Measurements from ENCODE around the gene TNNI3K.

TNNI3K gene

DNA sequence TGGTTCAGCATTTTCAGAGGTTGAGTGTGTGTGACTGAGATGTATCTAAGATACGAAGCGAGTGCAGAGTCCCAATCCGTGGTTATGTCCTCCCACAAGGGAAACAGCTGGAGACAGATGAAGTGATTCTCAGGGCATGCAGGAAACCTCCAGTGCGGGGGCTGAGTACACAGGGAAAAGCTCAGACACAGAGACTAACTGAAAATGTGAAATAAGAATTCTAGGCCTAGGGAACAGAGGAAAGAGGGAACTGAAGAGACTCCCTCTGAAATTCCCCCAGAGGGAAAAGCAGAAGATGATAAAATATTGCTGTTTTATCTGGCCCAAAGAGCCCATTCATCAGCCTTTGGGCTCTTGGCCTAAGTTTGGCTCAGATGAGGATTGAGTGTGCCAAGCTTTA lies 160.4 kb downstream of the TNNI3K start:
- no peak for DNase-seq

DNA sequence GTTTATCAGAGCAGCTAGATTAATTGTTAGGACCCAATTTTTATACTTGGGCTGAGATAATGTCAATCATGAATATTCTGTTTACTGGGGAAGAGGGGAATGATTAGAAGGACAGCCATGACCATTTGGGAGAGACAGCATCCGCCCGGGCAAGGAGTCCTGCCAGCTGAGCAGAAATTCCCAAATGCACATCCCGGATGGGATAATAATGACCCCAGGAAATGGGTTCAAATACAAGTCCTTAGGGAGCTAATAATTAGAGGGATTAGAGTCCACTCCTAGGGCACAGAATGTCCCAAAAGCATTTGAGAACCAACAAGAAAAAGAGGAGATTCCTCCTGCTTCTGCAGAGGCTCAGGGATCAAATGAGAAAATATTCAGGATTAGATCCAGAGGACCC lies 161.3 kb downstream of the TNNI3K start:
- no peak for DNase-seq

DNA sequence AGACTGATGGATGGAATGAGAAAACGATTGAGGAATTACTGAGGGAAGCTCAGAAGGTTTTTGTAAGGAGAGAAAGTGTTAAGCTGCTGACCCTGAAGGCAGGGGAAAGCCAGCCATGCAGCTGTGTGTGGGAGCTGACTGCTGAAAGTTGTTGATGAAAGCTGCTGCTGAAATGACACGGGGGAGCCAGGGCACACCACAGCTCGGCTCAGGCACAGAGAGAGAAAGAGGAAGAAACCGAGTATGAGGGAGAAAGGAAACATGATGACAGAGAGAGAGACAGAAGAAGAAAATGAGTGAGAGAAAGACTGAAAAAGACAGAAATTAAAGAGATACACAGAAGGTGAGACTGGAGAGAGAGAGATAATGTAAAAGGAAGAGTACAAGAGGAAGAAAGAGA lies 161.7 kb downstream of the TNNI3K start:
- no peak for DNase-seq

DNA sequence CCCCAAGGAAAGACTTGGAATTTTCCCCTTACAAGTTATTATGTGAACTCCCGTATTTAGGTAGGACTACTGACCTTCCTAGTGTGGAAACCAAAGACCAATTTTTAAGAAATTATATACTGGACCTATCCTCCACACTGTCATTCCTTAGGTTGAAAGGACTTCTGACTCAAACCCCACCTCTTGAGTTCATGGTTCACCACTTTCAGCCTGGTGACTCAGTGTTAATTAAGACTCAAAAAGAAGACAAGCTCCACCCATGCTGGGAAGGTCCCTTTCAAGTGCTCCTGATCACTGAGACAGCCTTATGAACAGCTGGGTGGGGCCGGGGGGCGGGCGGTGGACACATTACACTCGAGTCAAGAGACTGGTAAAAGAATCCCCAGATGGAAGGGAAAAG lies 164.1 kb downstream of the TNNI3K start:
- DNase-seq: no peak

DNA sequence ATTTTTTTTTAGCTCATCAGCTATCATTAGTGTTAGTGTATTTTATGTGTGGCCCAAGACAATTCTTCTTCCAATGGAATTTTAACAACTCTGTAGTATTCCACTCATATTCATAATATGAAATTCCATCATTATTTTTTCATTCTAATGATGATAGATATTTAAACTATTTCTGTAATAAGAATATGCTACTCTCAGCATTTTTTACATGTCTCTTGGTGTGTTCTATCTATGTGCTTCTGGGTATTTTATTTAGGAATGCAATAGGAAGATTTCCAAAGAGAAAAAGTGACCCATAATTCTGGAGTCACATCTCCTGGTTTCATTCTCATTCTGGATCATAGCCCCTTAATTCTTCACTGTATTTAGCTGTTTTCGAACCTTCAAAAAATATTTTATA lies 167.7 kb downstream of the TNNI3K start:
- DNase-seq: no peak

DNA sequence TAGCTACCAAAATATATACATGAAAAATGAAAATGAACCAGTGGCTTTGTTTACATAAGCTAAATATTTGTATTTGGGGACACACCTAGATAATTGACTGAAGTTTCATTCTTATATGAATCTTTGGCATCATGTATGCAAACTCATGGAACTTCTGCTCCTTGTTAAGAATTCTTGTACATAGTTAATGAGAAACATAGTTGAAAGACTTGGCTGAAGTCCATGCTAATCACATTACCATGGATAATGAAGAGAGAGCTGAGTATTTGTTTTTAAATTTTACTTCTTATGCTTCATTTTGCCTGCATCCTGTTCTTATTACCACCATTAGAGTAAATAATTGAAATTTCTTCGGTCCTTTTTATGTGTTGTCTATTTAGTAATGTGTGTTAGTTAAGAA lies 168.4 kb downstream of the TNNI3K start:
- no peak for DNase-seq

DNA sequence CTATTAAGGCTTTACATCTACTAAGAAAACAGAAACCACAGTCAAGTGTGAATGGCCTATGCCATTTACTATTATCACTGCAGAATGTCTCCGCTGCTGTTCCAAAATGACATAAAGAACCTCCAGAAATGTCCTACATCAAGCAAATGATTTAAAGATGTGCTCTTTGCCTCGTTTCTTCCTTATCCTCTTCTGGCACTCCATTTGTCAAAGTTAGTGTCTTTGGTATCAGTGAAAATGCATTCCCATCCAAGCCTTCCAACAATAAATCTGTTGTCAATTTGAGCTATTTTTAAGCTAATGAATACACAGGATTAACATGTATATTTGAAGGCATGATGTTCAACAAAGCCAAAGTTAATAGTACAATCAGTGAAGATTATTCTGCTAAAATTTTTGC lies 171.6 kb downstream of the TNNI3K start:
- DNase-seq: no peak

DNA sequence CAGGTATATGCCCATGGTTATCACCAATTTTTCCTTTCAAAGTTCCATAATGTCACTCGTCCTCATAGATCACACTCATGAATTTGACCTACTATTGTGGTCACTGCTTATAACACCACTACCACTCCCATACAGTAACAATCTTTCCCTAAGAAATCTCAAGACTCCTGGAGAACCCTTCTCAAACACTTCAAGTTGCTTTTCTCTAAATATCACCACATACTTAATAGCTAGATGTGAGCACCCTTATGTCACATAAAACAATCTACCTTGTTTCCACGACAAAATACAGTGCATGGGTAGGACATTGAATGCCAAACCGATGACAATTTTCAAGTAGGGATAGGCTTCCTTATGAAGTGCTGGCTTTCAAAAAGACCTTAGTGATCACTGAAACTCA lies 172.7 kb downstream of the TNNI3K start:
- DNase-seq: no peak

DNA sequence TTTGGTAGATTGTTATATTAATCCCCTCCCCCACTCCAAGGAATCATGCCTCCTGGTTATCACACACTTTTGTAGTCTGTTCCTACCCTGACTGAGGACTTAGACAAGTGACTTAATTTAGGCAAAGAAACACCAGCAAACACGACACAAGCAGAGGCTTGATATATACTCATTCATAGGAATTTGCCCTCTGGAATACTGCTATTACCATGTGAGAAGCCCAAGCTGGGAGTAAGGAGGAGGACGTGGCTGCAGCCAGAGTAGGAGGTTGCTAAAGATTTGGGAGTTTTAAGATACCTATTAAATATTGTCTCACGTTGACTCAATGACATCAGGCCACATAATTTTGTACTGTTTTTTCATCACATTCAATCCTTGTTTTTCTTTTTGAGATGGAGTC lies 177.1 kb downstream of the TNNI3K start:
- DNase-seq: no peak

DNA sequence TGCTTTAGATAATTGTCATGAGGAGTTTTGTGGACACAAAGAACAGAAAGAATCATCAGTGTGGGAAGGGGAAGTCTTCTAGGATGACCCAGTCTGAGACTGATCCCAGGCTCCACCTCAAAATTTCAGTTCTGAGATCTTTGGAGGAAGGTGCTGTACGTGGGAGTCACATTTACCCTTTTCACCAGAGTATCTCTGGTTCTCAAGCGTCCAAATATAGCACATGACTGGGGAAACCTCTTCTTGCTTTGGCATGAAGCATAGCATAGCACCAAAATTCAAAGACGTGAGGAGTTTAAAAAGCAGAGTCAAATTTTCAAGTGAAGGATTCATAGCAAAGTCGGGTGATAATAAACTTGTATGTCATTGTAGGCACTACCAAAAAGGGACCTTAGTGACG lies 180.7 kb downstream of the TNNI3K start:
- no peak for DNase-seq

DNA sequence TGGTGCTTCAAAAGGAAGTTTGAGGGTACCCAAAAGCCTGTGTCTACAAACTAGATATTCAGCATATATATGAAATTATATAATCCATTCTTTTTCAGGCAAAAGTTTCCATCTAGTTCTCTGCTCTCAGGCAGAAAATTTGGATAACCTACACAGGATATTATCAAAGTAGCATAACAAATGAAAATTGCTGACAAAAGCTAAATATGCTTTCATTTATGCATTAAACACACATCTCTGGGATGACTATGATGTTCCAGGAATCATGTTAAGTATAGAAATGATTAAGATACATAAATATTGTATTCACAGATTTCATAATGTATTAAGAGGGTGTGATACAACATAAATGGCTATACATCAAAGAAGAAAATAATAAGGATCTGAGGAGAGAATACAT lies 184.4 kb downstream of the TNNI3K start:
- no peak for DNase-seq

DNA sequence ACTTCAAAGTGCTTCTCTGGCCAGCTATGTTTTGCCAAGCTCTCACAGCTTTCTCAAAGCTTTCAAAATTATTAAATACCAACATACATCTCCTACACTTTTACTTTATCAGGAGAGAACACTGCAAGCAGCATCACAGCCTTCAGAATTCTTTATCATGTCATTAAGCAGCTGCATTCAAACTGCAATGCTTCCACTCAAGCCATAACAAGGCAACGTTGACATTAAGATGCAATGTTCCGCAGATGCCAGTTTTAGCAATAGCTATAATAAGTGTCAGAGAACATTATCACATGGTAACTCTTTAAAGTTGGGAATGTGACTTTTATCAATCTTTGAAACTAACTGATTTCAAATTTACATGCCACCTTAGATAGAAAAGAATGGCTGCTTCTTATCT lies 185.3 kb downstream of the TNNI3K start:
- DNase-seq: no peak

DNA sequence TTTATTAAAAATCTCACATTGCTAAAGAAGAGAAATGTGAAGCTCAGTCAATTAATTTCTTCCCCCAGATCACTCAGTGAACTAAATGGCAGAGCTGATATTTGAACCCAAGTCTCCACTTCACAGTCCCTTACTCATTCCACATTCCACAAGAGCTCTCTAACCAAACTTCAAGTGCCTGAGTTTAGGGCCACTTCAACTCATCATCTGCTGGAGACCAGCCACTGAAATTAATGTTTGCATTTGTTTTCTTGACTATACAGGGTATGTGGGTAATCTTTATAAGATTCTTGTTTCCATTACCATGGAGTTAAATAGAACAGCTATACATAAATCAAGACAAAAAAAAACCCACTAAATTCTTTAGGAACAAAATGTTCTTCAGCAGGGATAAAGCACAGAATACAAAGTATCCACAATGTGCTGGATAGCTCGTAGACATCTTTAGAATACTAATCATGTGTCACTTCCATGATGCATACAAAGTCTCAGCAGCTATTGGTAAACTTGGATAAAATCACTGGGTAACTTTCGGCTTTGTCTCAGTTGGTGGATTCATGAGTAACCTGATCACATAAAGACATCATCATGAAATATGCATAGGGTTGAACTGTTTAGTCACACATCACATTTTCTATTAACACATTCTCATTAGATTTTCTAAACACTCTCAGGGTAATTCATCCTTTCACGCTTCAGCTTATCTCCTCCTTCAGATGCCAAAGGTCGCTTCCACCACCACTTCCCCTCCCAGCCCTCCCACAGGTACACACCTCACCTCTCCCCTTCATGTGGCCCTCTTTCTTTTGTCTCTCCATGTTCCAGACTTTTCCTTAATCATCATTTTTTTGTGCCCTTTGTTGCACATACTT lies 187.5 kb downstream of the TNNI3K start:
- DNase-seq: no peak

DNA sequence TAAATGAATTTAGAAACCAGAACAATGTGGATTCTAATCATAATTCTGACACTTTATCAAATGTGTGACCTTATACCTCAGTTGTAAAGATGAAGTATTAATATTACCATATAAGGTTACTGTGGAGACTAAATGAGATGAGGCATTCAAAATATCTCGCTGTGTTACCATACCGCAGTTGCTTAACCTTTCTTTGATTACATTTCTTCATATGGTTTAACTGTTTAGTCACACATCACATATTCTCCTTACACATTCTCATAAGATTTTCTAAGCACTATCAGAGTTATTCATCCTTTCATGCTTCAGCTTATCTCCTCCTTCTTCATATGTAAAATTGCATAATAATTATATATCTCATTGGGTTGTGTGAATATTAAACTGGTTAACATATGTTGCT lies 188.3 kb downstream of the TNNI3K start:
- DNase-seq: no peak

DNA sequence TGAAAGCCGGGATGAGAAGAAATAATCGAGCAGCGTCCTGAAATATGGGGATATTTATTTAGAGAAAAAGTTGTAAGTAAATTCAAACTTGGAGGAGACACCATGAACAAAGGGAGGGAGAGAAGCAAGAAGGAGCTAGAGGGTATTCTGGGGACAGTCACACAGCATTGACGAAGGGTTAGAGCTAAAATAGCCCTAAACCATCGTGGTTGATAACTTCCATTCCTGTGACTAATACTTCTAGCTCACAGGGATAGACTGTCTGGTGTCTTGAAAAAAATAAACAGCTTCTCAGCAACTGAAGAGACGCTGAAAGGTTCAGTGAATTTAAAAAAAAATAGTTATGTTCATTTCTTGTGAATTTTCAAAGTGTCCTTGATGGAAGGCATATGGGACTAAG lies 190.5 kb downstream of the TNNI3K start:
- no peak for DNase-seq

DNA sequence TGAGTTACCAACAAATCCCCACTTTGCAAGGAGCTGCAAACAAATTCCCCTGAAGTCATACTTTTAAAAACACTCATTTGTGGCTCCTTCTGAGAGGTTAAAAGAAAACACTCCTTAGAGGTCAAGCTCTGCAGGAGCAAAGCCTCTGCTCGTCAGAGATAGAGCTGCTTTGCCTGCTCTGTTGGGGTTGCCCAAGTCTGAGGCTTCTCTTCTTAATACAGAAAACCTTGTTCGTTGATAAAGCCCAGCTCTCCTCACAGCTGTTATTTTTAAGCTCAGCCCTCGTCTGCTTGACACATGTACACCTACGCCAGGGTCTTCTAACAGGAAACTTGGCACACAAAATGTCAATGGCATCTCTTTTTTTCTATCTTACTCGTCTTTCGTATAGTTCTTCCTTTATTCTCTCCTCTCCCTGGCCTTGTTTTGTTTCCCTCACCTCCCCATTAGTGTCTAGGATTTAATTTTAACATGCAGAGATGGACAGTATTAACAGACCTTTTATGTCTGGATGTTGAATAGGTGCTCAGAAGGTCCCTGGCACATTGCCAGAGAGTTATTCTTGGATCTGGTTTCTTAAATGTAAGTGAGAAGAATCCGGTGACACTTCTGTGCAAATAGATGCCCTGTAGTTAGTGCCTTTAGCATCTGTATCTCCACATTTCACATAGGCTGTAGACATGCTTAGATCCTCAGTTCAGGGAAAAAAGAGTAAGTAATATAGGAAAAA lies 191.2 kb downstream of the TNNI3K start:
- no peak for DNase-seq

DNA sequence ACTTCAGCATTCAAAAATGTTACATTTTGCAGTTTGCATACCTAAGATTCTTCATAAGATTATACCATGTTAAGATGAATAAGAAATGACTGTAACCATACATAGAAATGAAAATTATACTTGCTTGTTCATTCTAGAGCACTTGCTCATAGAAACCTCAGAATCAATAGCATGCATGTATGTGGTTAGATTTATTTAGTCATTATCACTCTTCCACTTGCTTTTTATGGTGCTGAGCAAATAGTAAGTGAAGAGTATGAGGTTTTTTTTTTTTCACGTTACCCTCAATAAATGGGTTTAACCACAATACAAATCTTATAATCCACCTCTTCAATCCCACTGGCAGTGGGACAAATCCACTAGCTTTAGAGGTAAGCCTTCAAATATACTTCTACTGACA lies 192.5 kb downstream of the TNNI3K start:
- no peak for DNase-seq

DNA sequence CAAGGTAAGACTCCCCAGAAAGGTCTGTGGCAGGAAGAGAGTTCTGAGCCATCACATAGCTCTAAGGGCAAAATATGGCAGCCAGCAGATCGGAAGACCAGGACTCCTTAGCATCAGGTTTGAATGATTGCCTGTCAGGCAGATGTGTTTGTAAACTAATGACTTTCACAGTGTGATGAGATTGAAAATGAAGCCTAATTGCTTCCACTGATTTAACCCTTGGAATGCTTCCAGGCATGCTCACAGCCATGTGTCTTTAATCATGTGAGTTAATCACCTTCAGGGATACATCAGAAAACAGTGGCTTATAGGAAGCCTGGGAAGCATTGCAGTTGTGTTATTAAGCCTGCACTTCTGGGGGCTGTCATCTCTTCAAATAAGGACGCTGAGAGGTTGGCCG lies 194.4 kb downstream of the TNNI3K start:
- no peak for DNase-seq

DNA sequence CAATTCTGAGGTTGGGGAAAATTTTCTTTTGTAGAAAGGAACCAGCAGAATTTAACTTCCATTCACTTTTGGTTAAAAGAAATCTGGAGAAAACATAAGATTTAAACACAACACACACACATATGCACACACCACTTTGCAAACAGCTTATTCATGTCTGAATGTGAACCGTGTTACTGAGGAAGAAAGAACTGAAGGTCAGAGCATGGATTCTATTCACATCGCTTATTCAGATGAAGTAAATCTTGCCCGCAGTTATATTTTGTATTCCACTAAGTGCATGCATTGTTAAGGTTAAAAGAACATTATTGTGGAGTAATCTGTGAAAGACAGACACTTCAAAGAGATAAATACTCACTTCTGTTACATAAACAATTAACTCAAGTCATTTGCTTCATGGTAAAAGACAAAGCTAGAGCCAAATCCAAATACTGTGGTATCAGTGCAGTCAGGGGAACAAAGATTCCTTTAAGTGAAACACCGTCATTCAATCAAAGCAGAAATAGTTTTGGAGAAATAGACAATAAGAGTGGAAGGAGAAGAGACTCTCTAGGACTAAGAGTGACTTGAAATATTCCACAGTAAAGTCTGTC lies 195.3 kb downstream of the TNNI3K start:
- DNase-seq: no peak

DNA sequence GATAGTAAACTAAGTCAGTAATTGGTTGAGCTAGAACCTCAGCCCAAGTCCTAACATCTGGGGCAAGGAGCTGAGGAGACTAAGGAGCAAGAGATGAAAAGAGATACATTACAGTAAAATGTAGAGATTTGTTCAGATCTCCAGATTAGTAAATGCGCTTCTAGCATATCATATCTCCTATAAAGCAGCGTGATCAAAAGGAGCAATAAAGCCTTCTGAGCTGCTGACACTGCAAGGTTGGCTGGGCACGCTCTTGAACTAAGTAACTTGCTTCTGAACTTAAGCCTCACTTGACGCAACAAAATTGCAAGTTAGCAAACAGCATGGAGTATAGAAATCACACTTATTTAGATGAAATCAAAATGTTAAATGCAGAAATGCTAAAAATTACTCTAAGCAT lies 196.3 kb downstream of the TNNI3K start:
- DNase-seq: no peak

DNA sequence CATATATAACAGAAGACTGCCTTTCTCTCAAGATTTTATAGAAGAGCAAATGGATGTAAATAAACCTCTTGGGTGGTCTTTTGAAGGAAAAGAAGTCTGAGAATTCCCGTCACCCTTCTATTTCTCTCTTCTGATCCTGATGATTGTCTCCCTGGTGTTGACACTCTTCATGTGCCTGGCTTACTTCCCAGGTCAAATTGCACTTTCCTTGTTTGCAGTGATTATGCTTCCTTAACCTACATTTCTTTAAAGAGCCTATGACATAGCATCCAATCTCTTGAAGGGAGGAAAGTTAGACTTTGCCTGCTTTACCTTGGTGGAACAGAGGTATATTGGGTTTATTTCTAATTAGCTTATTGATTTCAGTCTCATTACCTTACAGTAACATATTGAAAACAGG lies 197.1 kb downstream of the TNNI3K start:
- no peak for DNase-seq

DNA sequence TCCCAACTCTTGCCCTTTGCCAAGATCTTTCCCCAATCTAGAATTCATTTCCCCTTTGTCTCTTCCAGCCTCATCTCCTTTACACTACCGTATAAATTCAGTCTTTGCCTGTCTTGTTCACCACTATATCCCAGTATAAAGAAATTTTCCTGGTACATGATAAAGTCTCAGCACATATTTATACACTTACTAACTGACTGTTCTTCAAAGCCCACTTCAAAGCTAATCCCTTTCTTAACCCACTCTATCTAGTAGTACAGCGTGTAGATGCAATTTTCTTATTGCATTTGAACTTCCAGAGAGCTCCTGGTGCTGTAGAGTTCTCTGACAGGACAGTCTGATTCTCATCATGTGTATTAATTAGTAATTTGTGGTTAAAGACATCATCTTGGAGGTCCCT lies 199.1 kb downstream of the TNNI3K start:
- no peak for DNase-seq

DNA sequence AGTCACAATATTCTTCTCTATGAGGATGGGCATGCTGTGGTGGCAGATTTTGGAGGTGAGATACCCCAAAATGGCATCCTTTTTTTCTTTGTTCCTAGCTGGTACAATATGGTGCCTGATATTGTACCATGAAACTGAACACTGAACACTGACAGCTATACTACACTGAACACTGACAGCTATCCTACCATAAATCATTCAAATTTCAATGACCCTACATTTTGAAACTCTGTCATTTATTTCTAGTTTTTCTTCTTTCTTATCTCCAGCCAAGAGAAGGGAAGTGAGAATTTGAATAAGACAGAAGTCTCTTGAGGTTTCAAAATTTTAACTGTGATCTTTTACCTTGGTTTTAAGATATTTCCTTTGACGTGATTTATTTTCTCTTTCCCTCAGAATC lies 200.9 kb downstream of the TNNI3K start:
- DNase-seq: no peak

DNA sequence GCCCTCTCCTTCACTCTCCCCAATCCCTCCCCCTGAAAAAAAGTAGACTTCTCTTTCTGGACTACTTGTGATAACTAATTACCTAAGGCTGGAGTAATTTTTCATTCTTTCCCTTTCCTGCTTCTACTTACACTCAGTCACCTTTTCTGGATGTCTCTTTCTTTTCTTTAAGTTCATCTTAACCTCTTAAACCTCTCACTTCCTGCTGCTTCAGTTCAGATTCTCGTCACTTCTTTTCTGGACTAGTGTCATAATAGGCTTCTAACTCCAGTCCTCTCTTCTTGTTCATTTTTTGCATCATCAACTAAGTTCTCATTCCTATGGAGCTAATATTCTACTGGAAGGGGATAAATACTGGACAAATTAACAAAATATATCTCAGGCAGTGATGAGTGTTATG lies 201.8 kb downstream of the TNNI3K start:
- no peak for DNase-seq
